ENCODE measurements around the gene SENP3. TPM values are rescaled to one million over a fixed set of nuclear protein-coding genes. Genes with fewer than 3 reads are reported as not detected.

The SENP3 gene
- total RNA-seq, 1 experiment from 2014 or later: 162 TPM

- DNase-seq (ENCODE audit: low spot score): no peak
Measured at GRCh38 chr17:7556627-7557026, 5.1 kb upstream of the SENP3 start.

GRCh38 chr17:7557147-7557764 lies 4.5 kb upstream of the SENP3 start:
- DNase-seq (ENCODE audit: low spot score): no peak

GRCh38 chr17:7557775-7558543 lies 3.8 kb upstream of the SENP3 start:
- DNase-seq (ENCODE audit: low spot score): peak; percentile 52

- DNase-seq (ENCODE audit: low spot score): no peak
Measured at GRCh38 chr17:7558544-7559319, 3.0 kb upstream of the SENP3 start, which contains the start of gene TNFSF13. Gene TNFSF13 (plus strand): TSS chr17:7558750. CDS start chr17:7559040, 290 bp downstream.

- DNase-seq (ENCODE audit: low spot score): no peak
Measured at GRCh38 chr17:7559320-7560171, 2.2 kb upstream of the SENP3 start.

GRCh38 chr17:7560172-7561027 lies 1.3 kb upstream of the SENP3 start:
- DNase-seq (ENCODE audit: low spot score): no peak

- DNase-seq (ENCODE audit: low spot score): peak; percentile 89
Measured at GRCh38 chr17:7561028-7561575, 617 bp upstream of the SENP3 start.

- DNase-seq (ENCODE audit: low spot score): no peak
Measured at GRCh38 chr17:7562208-7562605, 488 bp downstream of the SENP3 start.

GRCh38 chr17:7563115-7563869 lies 1.6 kb downstream of the SENP3 start:
- no peak for DNase-seq (ENCODE audit: low spot score)

- no peak for DNase-seq (ENCODE audit: low spot score)
Measured at GRCh38 chr17:7569571-7569970, 7.9 kb downstream of the SENP3 start.

- DNase-seq (ENCODE audit: low spot score): no peak
Measured at GRCh38 chr17:7570351-7570750, 8.6 kb downstream of the SENP3 start.

GRCh38 chr17:7572338-7572587 lies 10.5 kb downstream of the SENP3 start:
- DNase-seq (ENCODE audit: low spot score): no peak

GRCh38 chr17:7572588-7573323 lies 11.0 kb downstream of the SENP3 start:
- DNase-seq (ENCODE audit: low spot score): peak; percentile 100

GRCh38 chr17:7573324-7574080 lies 11.8 kb downstream of the SENP3 start:
- DNase-seq (ENCODE audit: low spot score): peak; percentile 82

GRCh38 chr17:7574176-7574953 lies 12.6 kb downstream of the SENP3 start:
- no peak for DNase-seq (ENCODE audit: low spot score)

GRCh38 chr17:7575481-7575883 lies 13.8 kb downstream of the SENP3 start:
- no peak for DNase-seq (ENCODE audit: low spot score)

- no peak for DNase-seq (ENCODE audit: low spot score)
Measured at GRCh38 chr17:7575959-7576358, 14.2 kb downstream of the SENP3 start.
